GM12878 (cell line): ENCODE measurements around the gene SPAG16. TPM values are rescaled to one million over a fixed set of nuclear protein-coding genes. Genes with fewer than 3 reads are reported as not detected.

Source experiments
- ATAC-seq: fragments of 200-7000 bp; cut with Tn5 transposase; 3 replicates; pipeline ENCODE4 v1.9.1; 2020; ENCODE audit warnings: mild to moderate bottlenecking, moderate library complexity
- BruUV-seq: library from RNA; stranded (reverse); fragments of 400-500 nt; replicated peaks from 2 replicates; lab custom pipeline; 2021; lab: Mats Ljungman, UMichigan
- CTCF ChIA-PET: fragments of 300-600 bp; sonication (Branson Sonifier 250); formaldehyde crosslinking; extraction: SDS; loops from one replicate; lab custom pipeline; 2021; ENCODE audit warnings: inconsistent platforms; lab: Yijun Ruan, JAX
- POLR2A ChIA-PET: fragments of 350-600 bp; formaldehyde crosslinking; extraction: SDS; loops from one replicate; lab custom pipeline; 2021; ENCODE audit warnings: inconsistent platforms; lab: Charles Lee
- RAD21 ChIA-PET: fragments of 300-600 bp; sonication (Branson Sonifier 250); formaldehyde crosslinking; loops from one replicate; lab custom pipeline; 2023; ENCODE audit warnings: antibody characterized with exemption; ENCODE audit not compliant: unreplicated experiment; lab: Charles Lee
- SMC1A ChIA-PET: fragments of 300-600 bp; sonication (Branson Sonifier 250); formaldehyde crosslinking; loops from one replicate; lab custom pipeline; 2023; ENCODE audit not compliant: unreplicated experiment, uncharacterized antibody; lab: Charles Lee
- DNase-seq: peaks from one replicate; pipeline ENCODE4 v3.0.0-alpha.2; 2011; ENCODE audit warnings: low read depth, low spot score
- FAIRE-seq: peaks from 3 replicates; lab custom pipeline; 2011; peaks lifted over from hg19 to GRCh38; lab: Jason Lieb, UNC
- H2AFZ ChIP-seq: 2 replicates; pipeline ENCODE4 v1.6.0; 2011; ENCODE audit warnings: low read depth, low read length, control low read depth; ENCODE audit not compliant: control insufficient read depth
- H3K27ac ChIP-seq: 2 replicates; pipeline ENCODE4 v1.5.1; 2011; ENCODE audit warnings: control low read depth; ENCODE audit not compliant: control insufficient read depth, insufficient read depth
- H3K27me3 ChIP-seq, 2 experiments: replicated peaks in 1 of 2; 2 replicates each; pipeline versions ENCODE4 v1.6.0 to v1.6.1; 2011; ENCODE audit warnings: low read length in 1 of 2; ENCODE audit not compliant: control insufficient read depth in 2 of 2, insufficient read depth in 2 of 2
- H3K36me3 ChIP-seq, 2 experiments: 2 replicates each; pipeline ENCODE4 v1.5.1; 2011; ENCODE audit warnings: low read length in 1 of 2; ENCODE audit not compliant: control insufficient read depth in 2 of 2, insufficient read depth in 2 of 2
- H3K4me1 ChIP-seq: 2 replicates; pipeline ENCODE4 v1.6.1; 2011; ENCODE audit warnings: mild to moderate bottlenecking, low read length, moderate library complexity, mixed read lengths; ENCODE audit not compliant: control insufficient read depth, insufficient read depth
- H3K4me2 ChIP-seq: 2 replicates; pipeline ENCODE4 v1.6.0; 2011; ENCODE audit warnings: control low read depth; ENCODE audit not compliant: control insufficient read depth, insufficient read depth
- H3K4me3 ChIP-seq: fragments of 200-600 bp; sonication (generic); 2 replicates; pipeline ENCODE4 v1.5.1; 2016
- H3K79me2 ChIP-seq: 2 replicates; pipeline ENCODE4 v1.6.0; 2011; ENCODE audit warnings: low read length; ENCODE audit not compliant: control insufficient read depth, insufficient read depth
- H3K9ac ChIP-seq: 2 replicates; pipeline ENCODE4 v1.8.0; 2011; ENCODE audit warnings: low read length, control low read depth, mixed read lengths; ENCODE audit not compliant: control insufficient read depth, insufficient read depth
- H3K9me3 ChIP-seq: replicated peaks from 3 replicates; pipeline ENCODE4 v1.5.1; 2011; ENCODE audit warnings: mild to moderate bottlenecking, low read length; ENCODE audit not compliant: control insufficient read depth, insufficient read depth
- H4K20me1 ChIP-seq: 2 replicates; pipeline ENCODE4 v1.6.0; 2011; ENCODE audit not compliant: control insufficient read depth, insufficient read depth
- CEBPZ ChIP-seq: fragments of 150-350 bp; IDR thresholded peaks from 2 replicates; pipeline ENCODE4 v1.6.1; 2016; ENCODE audit warnings: low read depth, low read length
- MTA2 ChIP-seq: fragments of 450-650 bp; IDR thresholded peaks from 2 replicates; pipeline ENCODE4 v1.6.1; 2016; ENCODE audit warnings: low read depth, mild to moderate bottlenecking, moderate library complexity
- PAX5 ChIP-seq: IDR thresholded peaks from 2 replicates; pipeline ENCODE4 v1.6.1; 2011; ENCODE audit warnings: low read depth, low read length, borderline replicate concordance
- PML ChIP-seq: IDR thresholded peaks from 2 replicates; pipeline ENCODE4 v1.6.1; 2012; ENCODE audit warnings: low read length, inconsistent platforms
- POLR2A ChIP-seq: IDR thresholded peaks from 2 replicates; pipeline ENCODE4 v1.6.1; 2011; ENCODE audit warnings: low read depth, mild to moderate bottlenecking, low read length
- RELA ChIP-seq: fragments of 450-650 bp; IDR thresholded peaks from 2 replicates; pipeline ENCODE4 v1.8.0; 2014; ENCODE audit warnings: borderline replicate concordance; ENCODE audit not compliant: partially characterized antibody
- SUZ12 ChIP-seq: fragments of 200-600 bp; sonication (generic); IDR thresholded peaks from one replicate; pipeline ENCODE4 v1.6.1; 2018; ENCODE audit warnings: antibody characterized with exemption, mild to moderate bottlenecking; ENCODE audit not compliant: unreplicated experiment
- TCF12 ChIP-seq: IDR thresholded peaks from 2 replicates; pipeline ENCODE4 v1.6.1; 2011; ENCODE audit warnings: low read depth, mild to moderate bottlenecking, low read length
- ZBED1 ChIP-seq: IDR thresholded peaks from 2 replicates; pipeline ENCODE4 v1.6.1; 2016; ENCODE audit warnings: borderline replicate concordance
- WGBS: methylation state at CpG from one replicate; pipeline ENCODE4 v1.1.6; 2016; ENCODE audit warnings: low lambda C conversion rate; ENCODE audit not compliant: insufficient replicate concordance, insufficient coverage; ENCODE audit errors: missing lambda C conversion rate; 5-methylcytosine and 5-hydroxymethylcytosine counted together
- in situ Hi-C: fragments of 300-500 bp; cut with MboI; formaldehyde crosslinking; loops from 9 replicates; pipeline ENCODE4 v1.14.3; 2018; ENCODE audit warnings: mixed read lengths
- intact Hi-C: fragments of 100-400 bp; cut with micrococcal nuclease; formaldehyde crosslinking; loops from one replicate; pipeline ENCODE4 v1.14.2; 2022; ENCODE audit not compliant: unreplicated experiment
- polyA plus RNA-seq, 11 experiments: library from polyadenylated mRNA; depleted of rRNA in 4 of 11; unstranded in 6 of 11; stranded (reverse) in 5 of 11; fragments of >200 nt; fragmentation: Nextera tagmentation in 4 of 11; fragmentation: Illumina TruSeq in 1 of 11; extraction: Ambion mirVana in 4 of 11; extraction: Trizol in 1 of 11; gene quantifications; 1 replicate in 1 of 11; 2 replicates in 10 of 11; pipeline versions ENCODE4 v1.2.1 to v1.2.3, GENCODE V29; 2011 to 2016; ENCODE audit warnings: inconsistent platforms in 2 of 11, missing spikeins in 2 of 11, low read depth in 1 of 11
- total RNA-seq, 4 experiments: library from RNA; depleted of rRNA in 3 of 4; stranded (reverse); fragments of >200 nt in 3 of 4; fragmentation: Illumina TruSeq in 1 of 4; extraction: Trizol in 1 of 4; gene quantifications; 2 replicates each; pipeline versions ENCODE4 v1.2.1 to v1.2.3, GENCODE V29; 2013 to 2021

Gene SPAG16
- total and polyA plus RNA-seq, 10 of the 15 experiments (the other 5 are each of a cell fraction or from before 2014, with no cell fraction given), result 6.0 to 25.0 (median 15.2) TPM

GRCh38 chr2:214220251-214220650, 936.0 kb downstream of the SPAG16 start:
- Histone ChIP-seq H2AFZ (no peak overlapping the region), H3K36me3 (no peaks in the 10 kb centered on the region), H4K20me1 (no peaks in the 10 kb centered on the region), H3K9me3 (no peaks in the 10 kb centered on the region), H3K27ac (no peak overlapping the region), H3K4me3 (no peak overlapping the region), H3K4me1 (no peaks in the 10 kb centered on the region), H3K4me2 (no peak overlapping the region), H3K79me2 (no peaks in the 10 kb centered on the region), H3K9ac (no peak overlapping the region), H3K27me3 (no peaks in the 10 kb centered on the region)
- ChIA-PET CTCF (interaction anchor here (0.6 kb wide), 1 partner anchor 403 kb away, joined by 3 read pairs; no protein-coding TSS in a partner anchor), POLR2A (interaction anchor here (0.5 kb wide), 1 partner anchor 1588 kb away, joined by 6 read pairs; no protein-coding TSS in a partner anchor), SMC1A (interaction anchor here (1.4 to 1.5 kb wide), 2 partner anchors 8 to 36 kb away, joined by 3 to 4 read pairs; no protein-coding TSS in a partner anchor), RAD21 (no interaction called here)
- WGBS, result 32% methylated on average over 3 of the region's 3 CpGs
- no TSS peak for BruUV-seq
- FAIRE-seq, result no peak
- in situ Hi-C loops (no loop called here), intact Hi-C loops (no loop called here)
- no peak for ATAC-seq
- TF ChIP-seq POLR2A (no peak), TCF12 (no peak), PML (no peak), MTA2 (no peak), ZBED1 (no peak), SUZ12 (no peak), RELA (no peak), PAX5 (no peak), CEBPZ (no peak)
- DNase-seq, result no peak
